SK-N-DZ (cell line): ENCODE measurements around the gene LRRC36.

Source experiments
- DNase-seq: peaks from one replicate; pipeline ENCODE4 v3.0.0-alpha.2; 2015; ENCODE audit warnings: low spot score
- small RNA-seq, 2 experiments: library from RNA; depleted of rRNA; stranded (forward); fragments of <200 nt; gene quantifications; one replicate each; pipeline ENCODE3, GENCODE V24; 2014

LRRC36 gene

DNA sequence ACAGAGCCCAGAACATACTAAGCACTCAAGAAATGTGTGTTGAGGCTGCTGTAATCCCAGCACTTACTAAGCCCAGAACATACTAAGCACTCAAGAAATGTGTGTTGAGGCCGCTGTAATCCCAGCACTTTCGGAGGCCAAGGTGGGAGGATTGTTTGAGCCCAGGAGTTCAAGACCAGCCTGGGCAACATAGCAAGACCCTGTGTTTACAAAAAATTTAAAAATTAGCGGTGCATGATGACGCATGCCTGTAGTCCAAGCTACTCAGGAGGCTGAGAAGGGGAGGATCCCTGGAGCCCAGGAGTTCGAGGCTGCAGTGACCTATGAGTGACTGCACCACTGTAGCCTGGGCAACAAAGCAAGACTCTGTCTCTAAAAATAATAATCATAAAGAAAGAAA lies 96.4 kb downstream of the LRRC36 start:
- DNase-seq, result no peak

DNA sequence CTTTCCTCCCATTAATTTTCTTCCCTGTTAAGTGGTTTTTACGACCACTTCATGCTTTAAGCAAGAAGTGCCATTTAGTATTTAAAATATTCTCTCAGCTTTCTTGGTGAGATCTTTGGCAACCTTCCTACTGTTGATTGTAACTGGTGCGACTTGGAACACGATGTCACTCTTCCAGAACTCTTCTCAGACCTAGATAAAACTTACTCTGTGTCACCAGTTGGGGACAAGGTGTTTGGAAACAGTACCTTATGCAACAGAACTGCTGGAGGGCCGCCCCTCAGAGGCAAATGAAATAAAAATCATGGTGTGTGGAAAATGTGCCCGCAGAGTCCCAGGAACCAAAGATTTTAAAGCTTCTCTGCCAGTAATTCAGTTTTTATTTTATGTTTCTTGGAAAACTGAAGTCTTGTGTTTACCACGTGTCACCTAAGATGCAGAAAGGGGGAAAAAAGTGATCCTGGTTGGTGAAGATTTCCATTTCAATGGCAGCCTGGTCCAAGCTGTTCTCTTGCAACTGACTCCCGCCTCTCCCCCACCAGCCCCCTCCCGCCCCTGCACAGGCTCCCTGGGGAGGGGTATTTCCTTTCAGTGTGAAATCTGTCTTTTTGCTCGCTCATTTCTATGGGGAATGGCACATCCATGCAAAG lies 97.1 kb downstream of the LRRC36 start:
- DNase-seq, result no peak

DNA sequence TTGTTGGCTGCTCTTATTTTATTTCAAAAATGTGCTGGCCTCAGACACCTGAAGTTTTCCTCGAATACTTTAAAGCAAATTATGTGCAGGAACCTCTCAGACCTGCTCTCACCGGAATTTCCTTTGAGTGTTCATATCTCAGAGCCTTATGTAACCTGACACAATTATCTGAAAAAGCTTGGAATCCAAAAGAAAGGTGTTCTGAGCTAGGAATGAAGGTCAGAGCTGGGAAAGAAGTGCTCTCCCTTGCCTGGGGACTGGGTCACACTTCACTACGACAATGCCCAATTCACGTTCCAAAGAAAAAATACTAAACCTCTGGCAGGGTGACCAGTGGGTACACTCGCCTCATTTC lies 97.6 kb downstream of the LRRC36 start:
- no peak for DNase-seq

DNA sequence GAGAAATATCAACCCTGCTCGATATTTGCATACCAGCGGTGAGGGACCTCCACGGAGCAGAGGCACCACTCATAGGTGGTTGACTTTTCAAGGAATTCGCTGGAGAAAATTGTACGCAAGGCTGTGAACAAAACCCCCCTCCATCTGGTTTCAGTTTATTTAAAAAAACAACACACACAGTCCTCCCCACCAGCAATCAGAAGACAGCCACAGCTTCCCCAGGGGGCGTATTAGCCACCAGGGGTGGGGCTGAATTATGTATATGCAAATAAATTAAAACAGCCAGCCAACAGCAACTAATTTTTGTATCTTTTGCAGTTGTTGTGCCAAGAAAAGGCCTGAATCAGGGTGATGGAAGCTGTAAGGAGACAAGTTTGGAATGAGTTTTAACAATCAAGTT lies 98.4 kb downstream of the LRRC36 start:
- no peak for DNase-seq

DNA sequence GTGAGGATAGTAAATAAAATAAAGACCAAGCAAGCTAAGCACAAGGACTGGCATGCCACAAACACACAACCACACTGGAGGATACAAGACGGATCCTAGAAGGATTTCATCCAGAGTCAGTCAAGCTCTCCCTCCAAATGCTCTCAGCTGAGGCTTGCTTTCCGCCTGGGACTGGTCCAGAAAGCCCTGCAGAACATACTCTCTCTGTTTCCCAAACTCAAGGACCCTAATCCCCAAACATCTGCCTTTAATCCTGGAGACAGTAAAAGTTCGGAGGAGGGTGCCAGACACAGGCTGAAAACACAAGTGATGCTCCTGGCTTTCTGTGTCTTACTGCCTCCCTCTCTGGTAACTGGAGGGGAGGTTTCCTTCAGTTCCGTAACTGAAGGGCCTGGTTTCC lies 99.0 kb downstream of the LRRC36 start:
- DNase-seq, result no peak

DNA sequence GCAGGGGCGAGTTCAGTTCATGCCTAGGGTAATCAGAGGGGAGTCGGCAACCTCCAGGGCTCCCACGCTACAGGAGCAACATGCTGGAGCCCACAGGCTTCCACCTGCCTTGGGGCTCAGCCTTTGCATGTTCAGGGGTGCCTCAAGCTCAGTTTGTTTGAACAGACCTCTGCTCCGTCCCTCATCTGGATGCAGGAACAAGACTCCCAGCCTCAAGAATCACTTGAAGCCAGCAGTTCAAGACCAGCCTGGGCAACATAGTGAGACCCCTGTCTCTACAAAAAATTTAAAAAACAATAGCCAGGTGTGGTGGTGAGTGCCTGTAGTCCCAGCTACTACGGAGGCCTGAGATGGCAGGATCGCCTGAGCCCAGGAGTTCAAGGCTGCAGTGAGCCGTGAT lies 99.4 kb downstream of the LRRC36 start:
- DNase-seq, result no peak

DNA sequence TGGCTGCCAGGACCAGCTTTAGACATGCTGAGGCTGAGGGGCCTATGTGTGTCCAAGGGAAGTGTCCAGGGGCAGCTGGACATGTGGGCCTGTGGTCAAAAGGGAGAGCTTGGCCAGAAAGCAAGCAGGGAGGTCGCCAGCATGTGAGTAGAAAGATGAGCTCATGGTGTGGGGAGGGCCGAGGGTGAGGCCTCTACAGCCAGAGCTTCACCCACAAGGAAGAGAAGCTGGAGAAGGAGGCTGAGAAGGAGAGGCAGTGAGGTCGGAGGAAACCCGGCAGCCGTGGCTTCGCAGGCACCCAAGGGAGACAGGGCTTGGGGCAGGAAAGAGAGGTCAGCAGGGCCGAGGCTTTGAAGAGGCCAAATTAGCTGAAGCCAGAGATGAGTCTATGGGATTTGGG lies 100.3 kb downstream of the LRRC36 start:
- DNase-seq, result no peak

DNA sequence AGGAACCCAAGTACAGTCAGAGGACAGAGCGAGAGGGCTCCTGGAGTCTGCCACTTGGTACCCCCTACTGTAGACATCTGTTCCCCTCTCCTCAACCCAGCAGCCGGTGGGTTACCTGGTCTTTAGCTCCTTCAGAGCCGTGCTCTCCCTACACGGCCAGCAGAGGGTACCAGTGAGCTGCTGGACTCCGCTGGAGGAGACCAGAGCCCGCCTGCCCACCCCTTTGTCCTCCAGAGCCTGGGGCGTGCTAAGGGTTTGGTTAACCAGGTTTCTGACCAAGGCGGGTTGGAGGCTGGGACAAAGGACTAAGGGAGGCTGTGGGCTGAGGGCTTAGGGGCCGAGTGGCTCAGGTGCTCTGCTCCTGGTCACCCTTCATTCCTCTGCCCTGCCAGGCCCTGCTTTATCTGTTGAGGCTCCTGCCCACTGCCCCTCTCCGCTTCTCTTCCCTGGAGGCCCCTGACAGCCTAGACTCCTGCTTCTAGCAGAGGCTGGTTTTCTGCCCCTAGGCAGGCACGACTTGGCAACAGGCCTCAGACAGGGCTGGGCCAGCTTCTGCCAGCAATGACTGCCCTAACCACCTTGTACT lies 101.6 kb downstream of the LRRC36 start:
- DNase-seq, result peak; percentile 83

DNA sequence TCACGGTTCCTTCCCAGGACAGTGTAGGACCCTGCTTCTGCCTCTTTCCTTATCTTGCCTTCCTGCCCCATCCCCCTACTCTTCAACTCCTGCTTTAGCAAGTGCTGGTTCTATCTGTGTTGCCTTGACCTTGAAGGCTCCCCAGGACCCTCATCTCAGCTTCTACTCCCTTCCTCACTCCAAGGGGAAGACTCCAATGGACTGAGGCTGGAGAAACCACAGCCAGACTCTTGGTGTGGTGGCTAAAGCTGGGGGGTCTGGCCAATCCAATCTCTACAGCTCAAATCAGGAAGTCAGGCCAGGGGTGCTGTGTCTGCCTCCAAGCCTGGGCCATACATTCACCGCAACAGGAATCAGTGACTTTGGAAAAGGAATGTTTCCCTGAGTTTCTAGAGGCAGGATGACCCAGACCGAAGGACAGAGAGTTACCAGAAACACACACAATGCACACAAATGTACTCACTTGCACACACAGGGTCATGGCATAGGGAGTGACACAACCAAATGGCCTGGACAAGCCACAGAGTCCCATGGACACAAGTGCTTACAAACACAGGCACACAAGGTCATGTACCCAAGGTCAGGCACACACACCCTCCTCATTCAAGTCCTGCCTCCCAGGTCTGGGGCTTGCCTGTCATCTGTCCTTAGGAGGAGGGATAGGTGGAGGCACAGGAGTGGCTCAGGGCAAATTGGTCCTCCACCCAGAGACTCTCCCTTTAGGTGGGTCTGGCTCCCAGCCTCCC lies 102.6 kb downstream of the LRRC36 start:
- no peak for DNase-seq

DNA sequence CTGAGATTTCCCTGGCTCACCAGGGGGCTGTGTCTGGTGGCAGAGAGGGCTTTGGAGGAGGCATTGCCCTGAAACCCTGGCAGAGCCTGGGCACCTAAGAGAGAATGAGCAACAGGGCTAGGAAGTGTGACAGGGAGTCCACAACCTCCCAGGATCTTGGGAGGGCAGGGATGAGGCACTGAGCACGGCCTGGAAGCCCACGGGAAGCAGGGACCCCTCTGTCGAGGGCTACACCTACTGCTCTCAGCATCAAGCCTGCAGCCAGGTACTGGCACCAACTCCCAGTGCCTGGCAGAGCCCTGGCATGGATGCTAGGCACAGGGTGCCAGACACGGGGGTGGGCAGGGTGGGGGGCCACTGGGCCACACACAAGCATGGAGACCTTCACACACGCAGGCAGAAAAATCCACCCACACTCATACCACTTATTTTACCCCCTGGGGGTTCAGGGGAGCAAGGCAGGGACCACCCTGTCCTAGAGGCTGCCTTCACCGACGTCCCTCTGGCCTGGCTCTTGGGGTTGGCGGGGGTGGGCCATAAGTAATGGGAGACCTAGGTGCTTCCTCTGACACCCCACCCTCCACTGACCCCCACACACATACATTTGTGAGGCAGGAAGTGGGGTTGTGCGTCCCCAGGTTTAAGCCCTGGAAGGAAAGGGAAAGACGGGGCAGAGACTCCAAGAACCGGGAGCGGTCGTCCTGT lies 103.3 kb downstream of the LRRC36 start:
- no peak for DNase-seq

DNA sequence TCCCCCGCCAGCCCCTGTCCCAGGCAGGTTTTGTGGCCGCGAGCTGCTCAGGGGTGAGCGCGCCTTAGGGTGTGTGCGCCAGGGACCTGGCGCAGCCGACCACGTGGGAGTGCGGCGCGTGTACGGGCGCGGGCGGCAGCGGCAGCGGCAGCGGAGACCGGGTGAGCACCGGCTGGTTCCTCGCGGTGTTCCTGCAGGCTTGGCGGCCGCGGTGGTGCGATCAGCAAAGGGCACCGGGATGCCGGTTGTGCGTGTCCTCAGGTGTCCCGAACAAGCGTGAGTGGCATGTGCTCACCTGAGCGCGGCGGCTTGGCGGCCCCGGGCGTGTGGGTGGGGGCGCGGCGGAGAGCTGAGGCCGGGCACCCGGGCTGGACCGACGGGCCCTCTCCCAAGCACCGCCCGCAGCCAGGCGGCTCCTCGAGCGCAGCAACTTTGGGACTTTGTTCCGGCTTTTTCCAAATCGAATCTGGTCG lies 103.9 kb downstream of the LRRC36 start:
- peak; percentile 29 for DNase-seq

DNA sequence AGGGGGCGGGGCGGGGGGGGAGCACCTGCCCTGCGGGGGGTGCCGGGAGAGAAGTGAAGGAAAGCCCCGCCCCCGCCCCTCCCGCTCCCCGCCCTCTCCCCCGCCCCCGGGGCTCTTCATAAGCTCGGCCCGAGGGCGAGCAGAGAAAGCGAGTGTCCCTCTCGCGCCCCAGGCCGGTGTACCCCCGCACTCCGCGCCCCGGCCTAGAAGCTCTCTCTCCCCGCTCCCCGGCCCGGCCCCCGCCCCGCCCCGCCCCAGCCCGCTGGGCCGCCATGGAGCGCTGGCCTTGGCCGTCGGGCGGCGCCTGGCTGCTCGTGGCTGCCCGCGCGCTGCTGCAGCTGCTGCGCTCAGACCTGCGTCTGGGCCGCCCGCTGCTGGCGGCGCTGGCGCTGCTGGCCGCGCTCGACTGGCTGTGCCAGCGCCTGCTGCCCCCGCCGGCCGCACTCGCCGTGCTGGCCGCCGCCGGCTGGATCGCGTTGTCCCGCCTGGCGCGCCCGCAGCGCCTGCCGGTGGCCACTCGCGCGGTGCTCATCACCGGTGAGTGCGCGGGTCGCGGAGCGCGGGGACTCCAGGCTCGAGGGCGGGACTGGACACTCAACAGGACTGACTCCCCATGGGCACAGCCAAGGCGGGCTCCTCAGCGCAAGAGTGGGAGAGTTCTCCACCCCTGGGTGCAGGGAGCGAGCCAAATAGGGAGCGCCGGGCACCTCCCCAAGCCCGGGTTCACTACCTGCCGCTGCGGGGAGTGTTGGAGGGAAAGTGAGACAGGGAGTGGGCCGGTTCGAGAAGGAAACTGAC lies 104.6 kb downstream of the LRRC36 start, which contains the start of gene HSD11B2:
Gene HSD11B2, plus strand, starts transcription at position 145 of the 798 bp plus-strand sequence. Its CDS starts 128 bp downstream, at position 273.
- peak; percentile 47 for DNase-seq

DNA sequence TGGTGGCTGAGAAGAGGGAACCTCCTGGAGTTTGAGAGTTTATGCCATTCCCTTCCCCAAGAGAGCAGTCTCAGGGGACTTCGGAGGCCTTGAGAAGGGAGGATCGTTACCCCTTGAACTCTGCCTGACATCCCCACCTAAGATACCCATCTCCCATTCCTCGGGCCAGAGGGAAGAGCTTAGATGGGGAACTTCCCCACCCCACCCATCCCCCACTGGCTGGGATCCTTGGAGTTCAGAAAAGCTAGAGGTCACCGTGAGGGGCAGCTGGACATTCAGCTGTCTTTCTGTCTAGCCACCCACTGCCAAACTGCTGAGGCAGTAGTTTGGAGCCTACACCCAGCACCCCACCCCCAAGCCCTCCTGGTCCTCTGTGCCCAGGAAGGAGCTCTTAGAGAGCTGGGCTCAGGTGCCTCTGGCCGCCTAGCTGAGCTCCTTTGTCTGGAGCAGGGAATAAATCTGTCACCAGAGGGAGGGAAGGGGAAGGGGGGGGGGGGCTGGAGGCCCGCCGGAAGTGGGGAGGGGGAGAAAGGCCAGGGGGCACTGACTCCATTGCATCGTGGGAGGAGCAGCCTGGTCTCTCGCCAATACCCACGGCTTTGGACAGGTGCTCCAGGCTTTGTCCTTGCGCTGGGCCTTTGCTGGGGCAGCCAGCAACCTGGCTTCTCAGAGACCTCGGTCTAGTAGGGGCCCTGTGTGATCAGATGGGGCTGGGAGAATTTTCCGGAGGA lies 105.3 kb downstream of the LRRC36 start:
- DNase-seq, result peak; percentile 61

DNA sequence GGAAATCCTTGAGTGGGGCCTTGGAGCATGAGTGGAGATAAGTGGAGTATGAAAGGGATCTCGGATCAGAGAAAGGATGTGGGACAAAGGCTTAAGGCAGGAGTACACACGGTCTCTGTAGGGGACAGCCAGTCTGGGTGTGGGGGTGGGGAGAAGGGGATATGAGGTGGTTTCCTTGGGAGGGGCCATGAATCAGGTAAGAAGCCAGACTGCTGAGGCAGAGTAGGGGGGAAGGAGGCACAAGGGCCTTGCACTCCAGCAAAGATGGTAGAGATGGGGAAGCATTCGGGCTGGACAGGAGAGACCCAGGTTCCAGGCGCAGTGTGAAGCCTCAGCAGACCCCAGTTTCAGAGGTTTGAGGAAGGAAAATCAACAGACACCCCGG lies 105.9 kb downstream of the LRRC36 start:
- no peak for DNase-seq

DNA sequence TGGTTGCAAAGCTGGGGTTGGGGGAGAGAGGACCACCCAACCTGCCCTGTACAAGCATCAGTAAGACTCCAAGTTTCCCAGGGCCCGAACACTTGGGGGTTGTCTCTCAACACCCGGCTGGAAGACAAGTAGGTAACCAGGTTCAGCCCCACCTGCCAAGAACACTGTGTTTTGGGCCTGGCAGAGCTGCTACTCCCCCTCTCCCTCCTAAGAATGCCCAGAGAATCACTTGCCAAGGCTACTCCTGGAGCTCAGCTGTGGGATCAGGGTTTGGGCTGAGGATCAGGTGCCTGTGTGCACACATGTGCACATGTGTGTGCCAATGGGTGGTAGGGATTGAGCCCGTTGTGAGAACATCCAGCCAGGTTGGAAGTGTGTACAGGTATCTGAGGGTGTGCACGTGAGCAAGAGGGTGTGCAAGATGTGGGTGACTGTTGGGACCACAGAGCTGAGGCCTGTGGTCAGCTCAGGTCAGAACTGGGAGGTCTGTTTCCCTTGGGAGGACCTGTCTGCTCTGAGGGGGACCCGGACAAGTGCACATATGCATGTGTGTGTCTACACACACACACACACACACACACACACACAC lies 106.6 kb downstream of the LRRC36 start:
- DNase-seq, result no peak

Small RNA genes lying within 50 kb of the gene (small RNA-seq; reads per million reads assigned to genes)
- 0 reads per million in 2 experiments for gene RNU1-123P
